Mesenchymal stem cell (in vitro differentiated cells and primary cell): ENCODE results near the gene MARK3.
A peak's percentile ranks its signal among the peaks of the same experiment; 100 is the strongest.

ENCODE experiments used
- DNase-seq: peaks from one replicate; pipeline ENCODE4 v3.0.0-alpha.2; 2013
- H2AFZ ChIP-seq: one replicate; pipeline ENCODE4 v1.6.1; 2013; ENCODE audit warnings: low read depth, mild to moderate bottlenecking, control low read depth, inconsistent platforms, low read length, moderate library complexity
- H2AK5ac ChIP-seq: 2 replicates; pipeline ENCODE4 v1.6.1; 2013; ENCODE audit warnings: low read length, moderate library complexity, mild to moderate bottlenecking, inconsistent platforms; ENCODE audit not compliant: severe bottlenecking
- H2BK120ac ChIP-seq: one replicate; pipeline ENCODE4 v1.6.1; 2013; ENCODE audit warnings: low read depth, mild to moderate bottlenecking, inconsistent platforms, low read length, moderate library complexity
- H2BK12ac ChIP-seq, 2 experiments: one replicate each; pipeline ENCODE4 v1.6.1; 2013; ENCODE audit warnings: inconsistent platforms in 2 of 2, low read length in 2 of 2, mild to moderate bottlenecking in 2 of 2, moderate library complexity in 2 of 2, control low read depth in 1 of 2
- H2BK15ac ChIP-seq: one replicate; pipeline ENCODE4 v1.6.1; 2013; ENCODE audit warnings: mild to moderate bottlenecking, low read depth, inconsistent platforms; ENCODE audit not compliant: poor library complexity, severe bottlenecking
- H2BK5ac ChIP-seq: 2 replicates; pipeline ENCODE4 v1.6.1; 2013; ENCODE audit warnings: low read depth, mild to moderate bottlenecking, low read length, control low read depth, inconsistent platforms; ENCODE audit not compliant: poor library complexity, severe bottlenecking
- H3K14ac ChIP-seq, 2 experiments: one replicate each; pipeline ENCODE4 v1.6.1; 2013; ENCODE audit warnings: inconsistent platforms in 2 of 2, low read length in 2 of 2, control low read depth in 1 of 2, mild to moderate bottlenecking in 1 of 2, moderate library complexity in 1 of 2
- H3K18ac ChIP-seq, 2 experiments: one replicate each; pipeline ENCODE4 v1.6.1; 2013; ENCODE audit warnings: inconsistent platforms in 2 of 2, low read length in 2 of 2, control low read depth in 1 of 2, low read depth in 1 of 2, mild to moderate bottlenecking in 1 of 2
- H3K23ac ChIP-seq, 2 experiments: one replicate each; pipeline ENCODE4 v1.6.1; 2013; ENCODE audit warnings: inconsistent platforms in 2 of 2, low read length in 2 of 2, mild to moderate bottlenecking in 2 of 2, moderate library complexity in 2 of 2, control low read depth in 1 of 2
- H3K27ac ChIP-seq: 2 replicates; pipeline ENCODE4 v1.5.1; 2013; ENCODE audit warnings: mild to moderate bottlenecking, moderate library complexity, low read length, control low read depth, inconsistent platforms; ENCODE audit not compliant: poor library complexity, severe bottlenecking
- H3K27me3 ChIP-seq, 2 experiments: 2 replicates each; pipeline versions ENCODE4 v1.6.1 to v1.7.0; 2013; ENCODE audit warnings: low read length in 2 of 2, mild to moderate bottlenecking in 2 of 2, moderate library complexity in 2 of 2, control low read depth in 1 of 2, inconsistent platforms in 1 of 2; ENCODE audit not compliant: control insufficient read depth in 1 of 2, insufficient read depth in 1 of 2
- H3K36me3 ChIP-seq, 2 experiments: 2 replicates each; pipeline versions ENCODE4 v1.6.1 to v1.7.0; 2013; ENCODE audit warnings: low read length in 2 of 2, control low read depth in 1 of 2, inconsistent platforms in 1 of 2, low read depth in 1 of 2, mild to moderate bottlenecking in 1 of 2; ENCODE audit not compliant: insufficient read depth in 2 of 2, control insufficient read depth in 1 of 2
- H3K4ac ChIP-seq, 2 experiments: one replicate each; pipeline ENCODE4 v1.6.1; 2013; ENCODE audit warnings: inconsistent platforms in 2 of 2, low read length in 2 of 2, mild to moderate bottlenecking in 2 of 2, moderate library complexity in 2 of 2, control low read depth in 1 of 2, low read depth in 1 of 2
- H3K4me1 ChIP-seq: 2 replicates; pipeline ENCODE4 v1.6.1; 2013; ENCODE audit warnings: low read depth, low read length, control low read depth; ENCODE audit not compliant: control insufficient read depth, insufficient read depth
- H3K4me2 ChIP-seq: 2 replicates; pipeline ENCODE4 v1.6.1; 2013; ENCODE audit warnings: low read length, mild to moderate bottlenecking, inconsistent platforms; ENCODE audit not compliant: poor library complexity, severe bottlenecking
- H3K4me3 ChIP-seq, 2 experiments: 2 replicates each; pipeline versions ENCODE4 v1.5.1 to v1.7.0; 2013; ENCODE audit warnings: low read length in 2 of 2, mild to moderate bottlenecking in 2 of 2, control low read depth in 1 of 2, low read depth in 1 of 2; ENCODE audit not compliant: insufficient read depth in 1 of 2
- H3K79me1 ChIP-seq: replicated peaks from 2 replicates; pipeline ENCODE4 v1.6.1; 2013; ENCODE audit warnings: mild to moderate bottlenecking, control low read depth, low read length, inconsistent platforms; ENCODE audit not compliant: poor library complexity, severe bottlenecking
- H3K9ac ChIP-seq: 2 replicates; pipeline ENCODE4 v1.7.0; 2013; ENCODE audit warnings: mild to moderate bottlenecking, low read length, moderate library complexity
- H3K9me3 ChIP-seq: 2 replicates; pipeline ENCODE4 v1.7.0; 2013; ENCODE audit warnings: mild to moderate bottlenecking, low read length; ENCODE audit not compliant: control insufficient read depth
- H4K8ac ChIP-seq: one replicate; pipeline ENCODE4 v1.6.1; 2013; ENCODE audit warnings: inconsistent platforms, mild to moderate bottlenecking, low read length, moderate library complexity
- H4K91ac ChIP-seq: one replicate; pipeline ENCODE4 v1.6.1; 2013; ENCODE audit warnings: mild to moderate bottlenecking, low read length, inconsistent platforms
- WGBS: methylation state at CpG from one replicate; pipeline ENCODE4 v1.1.7; 2013; ENCODE audit warnings: mixed read lengths; 5-methylcytosine and 5-hydroxymethylcytosine counted together

Gene MARK3

GRCh38 chr14:103501921-103502669, 116.9 kb downstream of the MARK3 start:
- Histone ChIP-seq H2BK12ac (no peak overlapping the region), H2BK15ac (no peak overlapping the region), H3K36me3 (peaks cover 61 to 87% of the 10 kb centered on the region in 2 experiments), H3K18ac (no peak overlapping the region), H3K4me1 (peaks cover 4% of the 10 kb centered on the region), H3K4me2 (no peak overlapping the region), H3K14ac (no peak overlapping the region), H3K4me3 (no peak overlapping the region), H2BK120ac (no peak overlapping the region), H3K79me1 (peaks cover 43% of the 10 kb centered on the region), H3K4ac (no peak overlapping the region), H3K27ac (no peak overlapping the region), H2AFZ (no peak overlapping the region), H4K8ac (no peak overlapping the region), H3K9ac (no peak overlapping the region), H3K9me3 (no peaks in the 10 kb centered on the region), H3K23ac (no peak overlapping the region), H3K27me3 (no peaks in the 10 kb centered on the region), H2AK5ac (no peak overlapping the region), H2BK5ac (no peak overlapping the region), H4K91ac (no peak overlapping the region)
- no peak for DNase-seq
- WGBS, result 99% methylated on average over 9 of the region's 9 CpGs

GRCh38 chr14:103502877-103503276, 117.7 kb downstream of the MARK3 start:
- H3K18ac ChIP-seq, result no peak overlapping the region
- H2BK5ac ChIP-seq, result no peak overlapping the region
- no peak overlapping the region for H3K4ac ChIP-seq
- no peaks in the 10 kb centered on the region for H3K9me3 ChIP-seq
- no peak overlapping the region for H3K14ac ChIP-seq
- peaks cover 4% of the 10 kb centered on the region for H3K4me1 ChIP-seq
- no peak overlapping the region for H2AFZ ChIP-seq
- no peak overlapping the region for H2BK12ac ChIP-seq
- H3K4me3 ChIP-seq, result no peak overlapping the region
- DNase-seq, result no peak
- H4K8ac ChIP-seq, result no peak overlapping the region
- WGBS, result over 99% methylated on average over 15 of the region's 18 CpGs
- H3K36me3 ChIP-seq, result peaks cover 60 to 91% of the 10 kb centered on the region in 2 experiments
- no peaks in the 10 kb centered on the region for H3K27me3 ChIP-seq
- no peak overlapping the region for H3K4me2 ChIP-seq
- no peak overlapping the region for H2BK120ac ChIP-seq
- H3K9ac ChIP-seq, result no peak overlapping the region
- H4K91ac ChIP-seq, result no peak overlapping the region
- H3K79me1 ChIP-seq, result peaks cover 43% of the 10 kb centered on the region
- H3K27ac ChIP-seq, result no peak overlapping the region
- no peak overlapping the region for H3K23ac ChIP-seq
- H2BK15ac ChIP-seq, result no peak overlapping the region
- H2AK5ac ChIP-seq, result no peak overlapping the region

DNA sequence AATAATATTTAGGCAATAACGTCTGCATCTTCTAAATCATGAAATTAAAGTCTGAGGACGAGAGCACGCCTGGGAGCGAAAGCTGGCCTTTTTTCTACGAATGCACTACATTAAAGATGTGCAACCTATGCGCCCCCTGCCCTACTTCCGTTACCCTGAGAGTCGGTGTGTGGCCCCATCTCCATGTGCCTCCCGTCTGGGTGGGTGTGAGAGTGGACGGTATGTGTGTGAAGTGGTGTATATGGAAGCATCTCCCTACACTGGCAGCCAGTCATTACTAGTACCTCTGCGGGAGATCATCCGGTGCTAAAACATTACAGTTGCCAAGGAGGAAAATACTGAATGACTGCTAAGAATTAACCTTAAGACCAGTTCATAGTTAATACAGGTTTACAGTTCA, 118.1 kb downstream of the MARK3 start:
- Histone ChIP-seq H3K9me3 (no peaks in the 10 kb centered on the region), H3K14ac (no peak overlapping the region), H3K27ac (no peak overlapping the region), H2AFZ (no peak overlapping the region), H2AK5ac (no peak overlapping the region), H3K4me2 (no peak overlapping the region), H3K27me3 (no peaks in the 10 kb centered on the region), H3K4me1 (peaks cover 4% of the 10 kb centered on the region), H3K36me3 (peaks cover 61 to 91% of the 10 kb centered on the region in 2 experiments), H4K91ac (no peak overlapping the region), H3K4me3 (no peak overlapping the region), H3K18ac (no peak overlapping the region), H3K4ac (no peak overlapping the region), H4K8ac (no peak overlapping the region), H2BK15ac (no peak overlapping the region), H3K23ac (no peak overlapping the region), H2BK120ac (no peak overlapping the region), H3K9ac (peak overlapping the region; percentile 36), H2BK12ac (no peak overlapping the region), H2BK5ac (no peak overlapping the region), H3K79me1 (peaks cover 43% of the 10 kb centered on the region)
- DNase-seq, result no peak
- WGBS, result 97% methylated on average over 12 of the region's 12 CpGs

GRCh38 chr14:103504991-103505565, 119.9 kb downstream of the MARK3 start:
- no peak overlapping the region for H2BK120ac ChIP-seq
- no peak overlapping the region for H2BK15ac ChIP-seq
- peaks cover 2% of the 10 kb centered on the region for H3K4me1 ChIP-seq
- H3K79me1 ChIP-seq, result peaks cover 41% of the 10 kb centered on the region
- H3K27ac ChIP-seq, result no peak overlapping the region
- H3K23ac ChIP-seq, result no peak overlapping the region
- no peak overlapping the region for H2AK5ac ChIP-seq
- H3K36me3 ChIP-seq, result peaks cover 75 to 93% of the 10 kb centered on the region in 2 experiments
- no peak overlapping the region for H2BK5ac ChIP-seq
- no peak overlapping the region for H4K91ac ChIP-seq
- H3K9ac ChIP-seq, result no peak overlapping the region
- H3K27me3 ChIP-seq, result no peaks in the 10 kb centered on the region
- H2AFZ ChIP-seq, result no peak overlapping the region
- no peak overlapping the region for H3K14ac ChIP-seq
- H3K4me2 ChIP-seq, result no peak overlapping the region
- DNase-seq, result peak; percentile 22
- WGBS, result 84% methylated on average over 8 of the region's 8 CpGs
- no peak overlapping the region for H2BK12ac ChIP-seq
- H3K9me3 ChIP-seq, result no peaks in the 10 kb centered on the region
- H3K18ac ChIP-seq, result no peak overlapping the region
- no peak overlapping the region for H3K4me3 ChIP-seq
- no peak overlapping the region for H4K8ac ChIP-seq
- no peak overlapping the region for H3K4ac ChIP-seq
